Measurements from ENCODE around the gene MYO1G.

DNA sequence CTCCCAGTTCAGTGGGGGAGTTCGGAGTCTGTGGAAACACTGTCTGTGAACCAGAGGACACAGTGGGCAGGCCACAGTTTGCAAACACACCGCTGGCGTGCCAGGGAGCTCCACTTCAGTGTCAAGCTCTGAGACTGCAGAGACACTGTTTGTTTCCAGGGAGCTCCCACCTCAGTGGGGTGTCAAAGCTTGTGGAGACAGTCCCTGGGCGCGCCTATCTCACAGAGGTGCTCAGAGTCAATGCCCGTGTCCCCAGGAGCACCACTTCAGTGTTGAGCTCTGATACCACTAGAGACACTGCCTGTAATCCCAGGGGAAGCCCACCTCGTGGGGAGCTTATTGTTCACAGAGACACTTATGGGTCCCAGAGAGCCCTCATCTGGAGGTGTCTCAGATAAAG lies 4.3 kb downstream of the MYO1G start:
- TF ChIP-seq, protein P1, sequence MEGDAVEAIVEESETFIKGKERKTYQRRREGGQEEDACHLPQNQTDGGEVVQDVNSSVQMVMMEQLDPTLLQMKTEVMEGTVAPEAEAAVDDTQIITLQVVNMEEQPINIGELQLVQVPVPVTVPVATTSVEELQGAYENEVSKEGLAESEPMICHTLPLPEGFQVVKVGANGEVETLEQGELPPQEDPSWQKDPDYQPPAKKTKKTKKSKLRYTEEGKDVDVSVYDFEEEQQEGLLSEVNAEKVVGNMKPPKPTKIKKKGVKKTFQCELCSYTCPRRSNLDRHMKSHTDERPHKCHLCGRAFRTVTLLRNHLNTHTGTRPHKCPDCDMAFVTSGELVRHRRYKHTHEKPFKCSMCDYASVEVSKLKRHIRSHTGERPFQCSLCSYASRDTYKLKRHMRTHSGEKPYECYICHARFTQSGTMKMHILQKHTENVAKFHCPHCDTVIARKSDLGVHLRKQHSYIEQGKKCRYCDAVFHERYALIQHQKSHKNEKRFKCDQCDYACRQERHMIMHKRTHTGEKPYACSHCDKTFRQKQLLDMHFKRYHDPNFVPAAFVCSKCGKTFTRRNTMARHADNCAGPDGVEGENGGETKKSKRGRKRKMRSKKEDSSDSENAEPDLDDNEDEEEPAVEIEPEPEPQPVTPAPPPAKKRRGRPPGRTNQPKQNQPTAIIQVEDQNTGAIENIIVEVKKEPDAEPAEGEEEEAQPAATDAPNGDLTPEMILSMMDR (conservative IDR thresholded peaks at IDR 0.05; ENCODE audit: low read depth, low read length) = no peak
- no peak for TF ChIP-seq EZH2 (IDR thresholded peaks at IDR 0.05; ENCODE audit: borderline replicate concordance, low read depth, low read length, poor library complexity, severe bottlenecking)
